Measurements from ENCODE around the gene NR6A1. TPM values are rescaled to one million over a fixed set of nuclear protein-coding genes. Genes with fewer than 3 reads are reported as not detected.

NR6A1 gene
- total RNA-seq, 1 donor from 2014 or later = 302 TPM

- Histone ChIP-seq H4K20me1 (ENCODE audit: low read depth) (peaks cover 7% of the 10 kb centered on the region), H2AFZ (replicated peaks) (no peak overlapping the region), H3K27me3 (no peaks in the 10 kb centered on the region), H3K4me2 (no peak overlapping the region), H3K27ac (no peak overlapping the region), H3K9me3 (ENCODE audit: low read depth) (no peaks in the 10 kb centered on the region), H3K79me2 (ENCODE audit: low read depth) (peaks cover 93% of the 10 kb centered on the region), H3K36me3 (no peaks in the 10 kb centered on the region), H3K4me3 (no peak overlapping the region), H3K9ac (no peak overlapping the region), H3F3A (ENCODE audit: low read depth) (no peaks in the 10 kb centered on the region), H3K4me1 (no peaks in the 10 kb centered on the region)
- Mint-ChIP-seq H3K4me1 (no peaks in the 10 kb centered on the region), H3K9me3 (no peaks in the 10 kb centered on the region), H3K27me3 (ENCODE audit: insufficient read depth, low read depth) (no peaks in the 10 kb centered on the region), H3K4me3 (no peak overlapping the region), H3K27ac (no peak overlapping the region), H3K36me3 (no peaks in the 10 kb centered on the region)
- TF ChIP-seq EZH2 (IDR thresholded peaks at IDR 0.05) (no peak), EZH2phosphoT487 (IDR thresholded peaks at IDR 0.05) (no peak), CTCF (IDR thresholded peaks at IDR 0.05) (no peak)
- DNase-seq (ENCODE audit: low spot score) = no peak
These were observed 165.9 kb downstream of the NR6A1 start for GRCh38 chr9:124605258-124605657.

GRCh38 chr9:124602632-124603031, 168.5 kb downstream of the NR6A1 start:
- Histone ChIP-seq H3F3A (ENCODE audit: low read depth) (no peaks in the 10 kb centered on the region), H2AFZ (replicated peaks) (no peak overlapping the region), H3K27ac (no peak overlapping the region), H3K4me3 (no peak overlapping the region), H3K27me3 (no peaks in the 10 kb centered on the region), H3K9me3 (ENCODE audit: low read depth) (no peaks in the 10 kb centered on the region), H3K4me2 (no peak overlapping the region), H4K20me1 (ENCODE audit: low read depth) (peaks cover 7% of the 10 kb centered on the region), H3K79me2 (ENCODE audit: low read depth) (peaks cover 97% of the 10 kb centered on the region), H3K36me3 (no peaks in the 10 kb centered on the region), H3K9ac (no peak overlapping the region), H3K4me1 (peaks cover under 1% of the 10 kb centered on the region)
- Mint-ChIP-seq H3K27ac (no peak overlapping the region), H3K4me1 (peaks cover 2% of the 10 kb centered on the region), H3K4me3 (no peak overlapping the region), H3K27me3 (ENCODE audit: insufficient read depth, low read depth) (no peaks in the 10 kb centered on the region), H3K36me3 (peaks cover 9% of the 10 kb centered on the region), H3K9me3 (peaks cover 2% of the 10 kb centered on the region)
- DNase-seq (ENCODE audit: low spot score) = no peak
- no peak for TF ChIP-seq CTCF (IDR thresholded peaks at IDR 0.05)
- TF ChIP-seq EZH2phosphoT487 (IDR thresholded peaks at IDR 0.05) = no peak
- no peak for TF ChIP-seq EZH2 (IDR thresholded peaks at IDR 0.05)

- peaks cover 9% of the 10 kb centered on the region for H3K36me3 Mint-ChIP-seq
- Histone ChIP-seq H3K4me3 (no peak overlapping the region), H3K4me2 (no peak overlapping the region), H3K4me1 (peaks cover 5% of the 10 kb centered on the region), H3K36me3 (no peaks in the 10 kb centered on the region), H4K20me1 (ENCODE audit: low read depth) (peaks cover 7% of the 10 kb centered on the region), H3K27ac (no peak overlapping the region), H2AFZ (replicated peaks) (no peak overlapping the region), H3F3A (ENCODE audit: low read depth) (no peaks in the 10 kb centered on the region), H3K9ac (no peak overlapping the region), H3K79me2 (ENCODE audit: low read depth) (peaks cover 97% of the 10 kb centered on the region), H3K9me3 (ENCODE audit: low read depth) (no peaks in the 10 kb centered on the region), H3K27me3 (no peaks in the 10 kb centered on the region)
- no peak for DNase-seq (ENCODE audit: low spot score)
- H3K27ac Mint-ChIP-seq = no peak overlapping the region
- peaks cover 2% of the 10 kb centered on the region for H3K9me3 Mint-ChIP-seq
- H3K4me3 Mint-ChIP-seq = no peak overlapping the region
- no peak for TF ChIP-seq CTCF (IDR thresholded peaks at IDR 0.05)
- TF ChIP-seq EZH2 (IDR thresholded peaks at IDR 0.05) = no peak
- H3K4me1 Mint-ChIP-seq = peaks cover 6% of the 10 kb centered on the region
- H3K27me3 Mint-ChIP-seq (ENCODE audit: insufficient read depth, low read depth) = no peaks in the 10 kb centered on the region
These were observed 168.9 kb downstream of the NR6A1 start for GRCh38 chr9:124602204-124602603.

Data from neural progenitor cell (in vitro differentiated cells).